Right atrium auricular region (tissue), 2 donors: Measurements from ENCODE around the gene ALDH4A1. TPM values are rescaled to one million over a fixed set of nuclear protein-coding genes. Genes with fewer than 3 reads are reported as not detected.
A peak's percentile ranks its signal among the peaks of the same experiment; 100 is the strongest.

Experiments
- DNase-seq: peaks from one replicate; pipeline ENCODE4 v3.0.0-alpha.2; 2019; ENCODE audit warnings: low spot score
- H3K27ac ChIP-seq, 2 donors: fragments of 200-600 bp; sonication (generic); 1 replicate in 1 of 2; 2 replicates in 1 of 2; pipeline ENCODE4 v1.5.1; 2016 to 2019
- H3K27me3 ChIP-seq, 2 donors: fragments of 200-600 bp; sonication (generic); one replicate each; pipeline versions ENCODE4 v1.5.1 to v1.6.0; 2017 to 2019
- H3K36me3 ChIP-seq: fragments of 200-600 bp; sonication (generic); one replicate; pipeline ENCODE4 v1.5.1; 2016
- H3K4me1 ChIP-seq, 2 donors: fragments of 200-600 bp; sonication (generic); one replicate each; pipeline versions ENCODE4 v1.5.1 to v1.6.0; 2017 to 2019
- H3K4me3 ChIP-seq, 2 donors: fragments of 200-600 bp; sonication (generic); 1 replicate in 1 of 2; 2 replicates in 1 of 2; pipeline ENCODE4 v1.5.1; 2017 to 2019; ENCODE audit warnings: mild to moderate bottlenecking in 1 of 2, moderate library complexity in 1 of 2
- H3K9me3 ChIP-seq, 2 donors: fragments of 200-600 bp; sonication (generic); one replicate each; pipeline ENCODE4 v1.5.1; 2019
- total RNA-seq, 2 donors: library from RNA; depleted of rRNA; stranded (reverse); fragments of >200 nt; gene quantifications; one replicate each; pipeline ENCODE4 v1.1.0, GENCODE V29; 2016
- TF ChIP-seq, protein P1 (sequence below), 2 donors: fragments of 200-600 bp; sonication (generic); IDR thresholded peaks; one replicate each; pipeline ENCODE4 v1.5.1; 2019; ENCODE audit warnings: antibody characterized with exemption in 2 of 2

Gene ALDH4A1
- total RNA-seq, 2 donors from 2014 or later = 22.6 to 27.3 TPM

DNA sequence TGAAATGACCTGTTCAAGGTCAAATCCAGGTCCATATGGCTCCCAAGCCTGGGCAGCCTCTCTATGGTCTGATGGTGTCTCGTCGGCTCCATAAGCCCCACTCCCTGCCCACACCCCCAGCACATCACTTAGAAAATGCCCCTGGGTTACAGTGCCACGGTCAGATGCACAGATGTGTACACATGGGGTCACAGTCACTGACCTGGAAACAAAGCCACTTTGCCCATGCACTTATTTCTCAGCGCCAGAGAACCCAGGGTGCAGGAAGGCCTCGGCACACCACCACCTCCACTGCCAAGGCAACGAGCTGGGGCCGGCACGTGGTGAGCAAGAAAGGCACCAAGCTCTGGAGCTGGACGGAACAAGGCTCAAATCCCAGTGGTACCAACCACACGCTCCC is 29.4 kb upstream of the ALDH4A1 start:
- H3K27ac ChIP-seq = no peak overlapping the region
- H3K4me3 ChIP-seq = no peak overlapping the region
- no peaks in the 10 kb centered on the region for H3K27me3 ChIP-seq
- DNase-seq = no peak
- H3K9me3 ChIP-seq = no peaks in the 10 kb centered on the region
- TF ChIP-seq, protein P1, sequence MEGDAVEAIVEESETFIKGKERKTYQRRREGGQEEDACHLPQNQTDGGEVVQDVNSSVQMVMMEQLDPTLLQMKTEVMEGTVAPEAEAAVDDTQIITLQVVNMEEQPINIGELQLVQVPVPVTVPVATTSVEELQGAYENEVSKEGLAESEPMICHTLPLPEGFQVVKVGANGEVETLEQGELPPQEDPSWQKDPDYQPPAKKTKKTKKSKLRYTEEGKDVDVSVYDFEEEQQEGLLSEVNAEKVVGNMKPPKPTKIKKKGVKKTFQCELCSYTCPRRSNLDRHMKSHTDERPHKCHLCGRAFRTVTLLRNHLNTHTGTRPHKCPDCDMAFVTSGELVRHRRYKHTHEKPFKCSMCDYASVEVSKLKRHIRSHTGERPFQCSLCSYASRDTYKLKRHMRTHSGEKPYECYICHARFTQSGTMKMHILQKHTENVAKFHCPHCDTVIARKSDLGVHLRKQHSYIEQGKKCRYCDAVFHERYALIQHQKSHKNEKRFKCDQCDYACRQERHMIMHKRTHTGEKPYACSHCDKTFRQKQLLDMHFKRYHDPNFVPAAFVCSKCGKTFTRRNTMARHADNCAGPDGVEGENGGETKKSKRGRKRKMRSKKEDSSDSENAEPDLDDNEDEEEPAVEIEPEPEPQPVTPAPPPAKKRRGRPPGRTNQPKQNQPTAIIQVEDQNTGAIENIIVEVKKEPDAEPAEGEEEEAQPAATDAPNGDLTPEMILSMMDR (IDR thresholded peaks at IDR 0.05) = no peak
- peaks cover 0 to 20% of the 10 kb centered on the region in 2 donors for H3K4me1 ChIP-seq
- no peaks in the 10 kb centered on the region for H3K36me3 ChIP-seq

DNA sequence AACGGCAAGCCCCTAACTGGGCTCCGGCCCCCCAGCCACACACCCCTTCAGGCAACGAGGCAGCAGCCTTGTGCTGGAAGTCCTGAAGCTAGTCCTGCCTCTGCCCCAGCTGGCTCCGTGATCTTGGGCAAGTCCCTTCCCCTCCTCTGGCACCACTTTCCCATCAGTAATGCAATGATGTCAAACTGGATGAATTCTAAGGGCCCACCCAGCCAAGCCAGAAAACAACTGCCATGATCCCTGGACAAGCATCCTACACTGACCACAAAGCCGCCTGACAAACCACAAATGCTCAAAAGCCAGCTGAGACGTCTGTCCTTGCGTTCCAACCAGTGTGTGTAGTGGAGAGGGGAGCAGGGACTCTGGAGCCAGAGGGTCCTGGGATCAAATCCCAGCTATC is 27.3 kb upstream of the ALDH4A1 start:
- no peak for DNase-seq
- H3K27me3 ChIP-seq = no peaks in the 10 kb centered on the region
- TF ChIP-seq, protein P1 (IDR thresholded peaks at IDR 0.05) = no peak
- H3K36me3 ChIP-seq = no peaks in the 10 kb centered on the region
- peaks cover 0 to 31% of the 10 kb centered on the region in 2 donors for H3K4me1 ChIP-seq
- H3K27ac ChIP-seq = peak overlapping the region in 1 of 2 donors; percentile 11
- no peak overlapping the region for H3K4me3 ChIP-seq
- no peaks in the 10 kb centered on the region for H3K9me3 ChIP-seq

DNA sequence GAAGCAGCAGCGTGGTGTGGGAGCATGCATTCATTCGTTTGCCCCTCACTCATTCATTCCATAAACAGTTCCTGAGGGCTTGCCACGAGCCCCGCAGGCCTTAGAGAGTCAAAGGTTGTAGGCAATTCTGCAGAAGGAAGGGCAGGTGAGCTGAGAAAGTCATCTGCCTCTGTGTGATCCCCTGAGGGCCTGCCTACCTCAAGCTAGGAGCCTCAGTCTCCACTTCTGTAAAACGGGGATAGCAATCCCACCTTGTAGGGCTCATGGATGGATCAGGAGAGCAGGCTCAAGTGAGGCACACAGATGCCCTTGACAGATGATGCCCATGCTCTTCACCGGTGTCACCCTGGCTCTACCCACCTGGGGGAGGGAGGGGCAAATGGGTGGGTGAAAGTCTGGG is 26.6 kb upstream of the ALDH4A1 start:
- DNase-seq = no peak
- peak overlapping the region in 1 of 2 donors; percentile 11 for H3K27ac ChIP-seq
- no peaks in the 10 kb centered on the region for H3K36me3 ChIP-seq
- H3K4me3 ChIP-seq = no peak overlapping the region
- TF ChIP-seq, protein P1 (IDR thresholded peaks at IDR 0.05) = no peak
- H3K27me3 ChIP-seq = no peaks in the 10 kb centered on the region
- peaks cover 0 to 38% of the 10 kb centered on the region in 2 donors for H3K4me1 ChIP-seq
- H3K9me3 ChIP-seq = no peaks in the 10 kb centered on the region

DNA sequence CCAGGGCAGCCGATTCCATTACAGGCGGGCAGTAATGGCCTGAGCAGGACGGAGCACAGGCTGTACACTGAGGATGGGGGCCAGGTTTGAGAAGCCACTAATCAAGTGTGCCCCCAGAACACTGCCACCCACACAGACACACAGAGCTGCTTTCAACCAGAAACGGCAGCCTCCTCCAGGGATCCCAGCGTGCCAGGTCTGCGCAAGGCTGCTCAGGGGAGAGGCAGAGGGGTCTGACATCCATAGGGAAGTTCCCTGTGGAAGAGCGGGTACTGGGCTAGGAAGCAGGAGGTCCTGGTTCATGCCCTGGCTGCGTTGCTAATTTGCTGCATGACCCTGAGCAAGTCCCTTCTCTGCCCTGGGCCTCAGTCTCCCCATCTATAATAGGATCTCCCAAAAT is 26.1 kb upstream of the ALDH4A1 start:
- Histone ChIP-seq H3K4me1 (peaks cover 0 to 44% of the 10 kb centered on the region in 2 donors), H3K27ac (peak overlapping the region in 1 of 2 donors; percentile 87), H3K36me3 (no peaks in the 10 kb centered on the region), H3K27me3 (no peaks in the 10 kb centered on the region), H3K9me3 (no peaks in the 10 kb centered on the region), H3K4me3 (no peak overlapping the region)
- DNase-seq = no peak
- TF ChIP-seq, protein P1 (IDR thresholded peaks at IDR 0.05) = no peak

DNA sequence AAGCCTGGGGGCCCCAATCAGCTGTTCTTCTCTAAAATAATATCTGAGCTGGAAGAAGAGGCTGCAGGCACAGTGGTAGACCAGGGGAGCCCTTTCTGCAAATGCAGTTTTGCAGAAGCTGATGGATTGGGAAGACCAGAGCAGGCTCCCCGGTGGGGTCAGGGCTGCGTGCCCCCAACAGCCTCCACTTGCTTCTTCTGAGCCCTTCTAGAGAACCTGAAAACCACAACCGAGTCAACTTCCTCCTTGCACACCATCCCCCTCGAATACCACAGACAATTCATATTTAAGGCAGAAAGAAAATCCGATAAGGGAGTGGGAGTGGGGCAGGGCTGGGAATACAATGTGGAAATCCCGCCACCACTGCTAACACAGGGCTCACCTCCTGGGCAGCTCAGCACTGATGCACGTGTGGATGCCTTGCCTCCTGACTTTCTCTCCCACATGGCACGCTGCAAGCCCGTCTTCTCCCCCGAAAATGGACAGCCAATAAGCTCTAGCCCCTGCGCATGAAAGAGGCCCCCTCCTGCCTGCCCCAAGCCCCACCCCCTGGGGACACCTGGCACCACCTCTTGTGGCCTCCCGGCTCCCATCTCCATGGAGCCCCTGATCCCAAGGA is 25.4 kb upstream of the ALDH4A1 start:
- no peaks in the 10 kb centered on the region for H3K9me3 ChIP-seq
- peak overlapping the region; percentile 82 to 87 for H3K27ac ChIP-seq
- H3K4me1 ChIP-seq = peaks cover 0 to 50% of the 10 kb centered on the region in 2 donors
- no peak for DNase-seq
- H3K4me3 ChIP-seq = no peak overlapping the region
- no peaks in the 10 kb centered on the region for H3K27me3 ChIP-seq
- no peaks in the 10 kb centered on the region for H3K36me3 ChIP-seq
- TF ChIP-seq, protein P1 (IDR thresholded peaks at IDR 0.05) = no peak
